ENCODE measurements around the gene HSFX3. TPM values are rescaled to one million over a fixed set of nuclear protein-coding genes. Genes with fewer than 3 reads are reported as not detected.

Gene HSFX3
- total and polyA plus RNA-seq, 2 of the 13 experiments (the other 11 are each of a cell fraction or from before 2014, with no cell fraction given), result not detected

DNA sequence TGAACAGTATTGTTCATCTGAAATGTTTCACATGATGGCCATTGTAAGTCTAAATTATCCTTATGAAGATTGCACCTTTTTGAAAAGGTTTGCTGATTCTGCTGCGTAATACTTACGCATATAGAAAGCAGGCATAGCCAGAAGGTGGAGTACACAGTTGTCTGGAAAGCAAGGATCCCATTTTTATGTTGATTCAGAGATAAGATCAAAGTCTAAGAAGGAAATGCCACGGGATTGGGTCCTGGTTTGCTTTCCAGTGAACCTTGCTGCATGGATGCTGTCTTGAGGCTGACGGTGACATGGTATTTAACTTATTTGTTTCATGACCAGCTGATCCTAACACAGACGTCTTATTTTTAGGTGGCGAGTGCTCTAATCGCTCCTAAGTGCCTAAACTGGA is 22.0 kb upstream of the HSFX3 start:
- Histone ChIP-seq H3K27ac (ENCODE audit: extremely low read length, insufficient read depth, low read length) (no peak overlapping the region), H4K20me1 (ENCODE audit: insufficient read depth, low read length) (no peaks in the 10 kb centered on the region), H3K4me2 (ENCODE audit: low read depth, low read length) (no peak overlapping the region), H3K79me2 (ENCODE audit: insufficient read depth, low read length) (no peaks in the 10 kb centered on the region), H3K27me3 (ENCODE audit: control insufficient read depth in 1 of 2, insufficient read depth in 2 of 2, low read length in 2 of 2) (no peaks in the 10 kb centered on the region), H3K4me3 (replicated peaks in 1 of 3; ENCODE audit: insufficient read depth in 1 of 3, low read depth in 2 of 3, low read length in 3 of 3) (no peak overlapping the region), H3K4me1 (ENCODE audit: insufficient read depth, low read length) (no peaks in the 10 kb centered on the region), H3K9ac (ENCODE audit: insufficient read depth, low read depth, low read length) (no peak overlapping the region), H3K36me3 (replicated peaks in 1 of 2; ENCODE audit: control insufficient read depth in 1 of 2, insufficient read depth in 2 of 2, low read length in 2 of 2) (no peaks in the 10 kb centered on the region), H3K9me3 (ENCODE audit: low read length) (no peaks in the 10 kb centered on the region), H2AFZ (ENCODE audit: low read length) (no peak overlapping the region)
- no peak for DNase-seq (ENCODE audit: low spot score)
- POLR2A ChIA-PET, result no interaction called here
- FAIRE-seq, result no peak
- intact Hi-C loops (cut with micrococcal nuclease; ENCODE audit: unreplicated experiment) (no loop called here), in situ Hi-C loops (cut with HindIII; ENCODE audit: extremely low pct_ligation_motif_present, low pct_unique_long_range_greater_than_20kb) (no loop called here)
- CTCF ChIA-PET (ENCODE audit: low intra/inter-chr PET ratio, low total read pairs), result no interaction called here
- TF ChIP-seq NFYC (CRISPR knock-in tag; IDR thresholded peaks at IDR 0.05) (no peak), NFKB2 (CRISPR knock-in tag; IDR thresholded peaks at IDR 0.05; ENCODE audit: borderline replicate concordance) (no peak), HNF4A (CRISPR knock-in tag; IDR thresholded peaks at IDR 0.05) (no peak), ZNF33B (CRISPR knock-in tag; IDR thresholded peaks at IDR 0.05) (no peak)
- TF ChIP-seq, protein P1, sequence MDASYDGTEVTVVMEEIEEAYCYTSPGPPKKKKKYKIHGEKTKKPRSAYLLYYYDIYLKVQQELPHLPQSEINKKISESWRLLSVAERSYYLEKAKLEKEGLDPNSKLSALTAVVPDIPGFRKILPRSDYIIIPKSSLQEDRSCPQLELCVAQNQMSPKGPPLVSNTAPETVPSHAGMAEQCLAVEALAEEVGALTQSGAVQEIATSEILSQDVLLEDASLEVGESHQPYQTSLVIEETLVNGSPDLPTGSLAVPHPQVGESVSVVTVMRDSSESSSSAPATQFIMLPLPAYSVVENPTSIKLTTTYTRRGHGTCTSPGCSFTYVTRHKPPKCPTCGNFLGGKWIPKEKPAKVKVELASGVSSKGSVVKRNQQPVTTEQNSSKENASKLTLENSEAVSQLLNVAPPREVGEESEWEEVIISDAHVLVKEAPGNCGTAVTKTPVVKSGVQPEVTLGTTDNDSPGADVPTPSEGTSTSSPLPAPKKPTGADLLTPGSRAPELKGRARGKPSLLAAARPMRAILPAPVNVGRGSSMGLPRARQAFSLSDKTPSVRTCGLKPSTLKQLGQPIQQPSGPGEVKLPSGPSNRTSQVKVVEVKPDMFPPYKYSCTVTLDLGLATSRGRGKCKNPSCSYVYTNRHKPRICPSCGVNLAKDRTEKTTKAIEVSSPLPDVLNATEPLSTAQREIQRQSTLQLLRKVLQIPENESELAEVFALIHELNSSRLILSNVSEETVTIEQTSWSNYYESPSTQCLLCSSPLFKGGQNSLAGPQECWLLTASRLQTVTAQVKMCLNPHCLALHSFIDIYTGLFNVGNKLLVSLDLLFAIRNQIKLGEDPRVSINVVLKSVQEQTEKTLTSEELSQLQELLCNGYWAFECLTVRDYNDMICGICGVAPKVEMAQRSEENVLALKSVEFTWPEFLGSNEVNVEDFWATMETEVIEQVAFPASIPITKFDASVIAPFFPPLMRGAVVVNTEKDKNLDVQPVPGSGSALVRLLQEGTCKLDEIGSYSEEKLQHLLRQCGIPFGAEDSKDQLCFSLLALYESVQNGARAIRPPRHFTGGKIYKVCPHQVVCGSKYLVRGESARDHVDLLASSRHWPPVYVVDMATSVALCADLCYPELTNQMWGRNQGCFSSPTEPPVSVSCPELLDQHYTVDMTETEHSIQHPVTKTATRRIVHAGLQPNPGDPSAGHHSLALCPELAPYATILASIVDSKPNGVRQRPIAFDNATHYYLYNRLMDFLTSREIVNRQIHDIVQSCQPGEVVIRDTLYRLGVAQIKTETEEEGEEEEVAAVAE (CRISPR knock-in tag; IDR thresholded peaks at IDR 0.05; ENCODE audit: borderline replicate concordance), result no peak
- TF ChIP-seq, protein P2, sequence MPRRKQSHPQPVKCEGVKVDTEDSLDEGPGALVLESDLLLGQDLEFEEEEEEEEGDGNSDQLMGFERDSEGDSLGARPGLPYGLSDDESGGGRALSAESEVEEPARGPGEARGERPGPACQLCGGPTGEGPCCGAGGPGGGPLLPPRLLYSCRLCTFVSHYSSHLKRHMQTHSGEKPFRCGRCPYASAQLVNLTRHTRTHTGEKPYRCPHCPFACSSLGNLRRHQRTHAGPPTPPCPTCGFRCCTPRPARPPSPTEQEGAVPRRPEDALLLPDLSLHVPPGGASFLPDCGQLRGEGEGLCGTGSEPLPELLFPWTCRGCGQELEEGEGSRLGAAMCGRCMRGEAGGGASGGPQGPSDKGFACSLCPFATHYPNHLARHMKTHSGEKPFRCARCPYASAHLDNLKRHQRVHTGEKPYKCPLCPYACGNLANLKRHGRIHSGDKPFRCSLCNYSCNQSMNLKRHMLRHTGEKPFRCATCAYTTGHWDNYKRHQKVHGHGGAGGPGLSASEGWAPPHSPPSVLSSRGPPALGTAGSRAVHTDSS (CRISPR knock-in tag; conservative IDR thresholded peaks at IDR 0.05), result no peak
- no TSS peak for BruUV-seq (replicated peaks)
- WGBS (ENCODE audit: low lambda C conversion rate), result 83% methylated on average over 5 of the region's 7 CpGs
- ATAC-seq, result no peak
